HG03520 (cell line): ENCODE data around the gene MDM1.

Experiments
- ATAC-seq: cut with Tn5 transposase; IDR thresholded peaks from one replicate; pipeline ENCODE4 v1.9.1; 2021; ENCODE audit warnings: mild to moderate bottlenecking, moderate library complexity; ENCODE audit not compliant: unreplicated experiment

The MDM1 gene

DNA sequence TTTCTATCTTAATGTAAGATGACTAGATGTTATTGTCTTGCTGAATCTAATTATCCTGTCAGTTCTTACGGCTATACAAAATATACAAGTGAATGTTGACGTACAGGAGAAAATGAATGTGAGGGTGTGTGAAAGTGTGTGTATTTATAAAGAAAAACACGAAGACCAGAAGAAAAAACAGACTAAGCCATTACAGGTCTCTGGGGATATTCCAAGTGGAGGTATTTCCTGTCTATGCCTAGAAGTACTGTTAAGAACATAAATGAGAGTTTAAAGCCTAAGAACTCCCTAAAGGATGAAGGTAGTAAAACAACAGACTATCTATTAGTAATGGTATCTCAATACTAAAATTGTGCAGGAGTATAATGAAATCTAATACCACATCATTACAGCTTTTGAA lies 7.6 kb downstream of the MDM1 start:
- ATAC-seq: no peak

DNA sequence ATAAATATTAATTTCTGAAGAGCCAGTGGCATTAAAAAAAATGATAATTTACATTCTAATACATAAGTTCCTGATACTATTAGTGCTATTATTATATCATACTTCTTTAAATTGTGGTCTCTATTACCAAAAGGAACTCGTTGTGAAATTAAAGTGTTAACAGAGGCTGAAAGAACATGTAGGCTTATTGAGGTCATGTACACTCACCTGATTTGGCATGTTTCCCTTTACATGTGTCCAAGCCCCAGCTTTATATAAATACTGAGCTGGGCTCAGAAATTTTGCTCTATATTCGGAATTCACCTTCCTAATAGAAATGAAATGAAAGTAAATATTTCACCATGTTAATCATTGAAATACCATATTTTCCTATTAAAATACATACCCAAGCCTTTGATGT lies 11.0 kb downstream of the MDM1 start:
- ATAC-seq: no peak

DNA sequence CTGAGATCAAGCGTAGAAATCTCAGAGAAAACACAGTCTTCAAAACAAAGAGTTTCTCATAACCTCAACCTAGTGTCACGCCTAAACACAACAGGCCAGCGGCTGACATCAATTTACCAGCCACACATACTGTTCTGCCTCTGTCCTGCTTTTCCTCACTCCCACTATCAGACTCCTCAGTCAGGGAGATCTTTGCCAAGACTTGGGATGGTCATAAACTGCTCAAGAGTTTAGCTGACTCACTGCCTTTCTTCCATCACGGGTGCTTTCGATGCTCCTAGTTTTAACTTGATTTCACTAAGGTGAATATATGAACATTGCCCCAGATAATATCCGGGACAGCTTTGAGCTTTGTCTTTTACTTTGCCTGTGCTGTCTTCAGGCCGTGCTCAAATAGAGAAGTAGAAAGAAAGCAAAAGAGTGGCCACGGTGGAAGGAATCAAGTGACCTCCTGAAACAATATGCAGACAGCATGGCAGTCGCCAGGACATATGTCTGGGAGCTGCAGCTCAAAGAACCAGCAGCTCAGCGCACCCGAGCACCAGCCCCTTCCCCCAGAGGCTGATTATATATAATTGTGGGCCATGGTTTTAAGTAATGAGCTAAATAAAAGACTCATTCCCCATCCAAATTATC lies 12.1 kb downstream of the MDM1 start:
- ATAC-seq: no peak

- ATAC-seq: no peak
Observed at GRCh38 chr12:68317047-68317667, 15.0 kb downstream of the MDM1 start.

DNA sequence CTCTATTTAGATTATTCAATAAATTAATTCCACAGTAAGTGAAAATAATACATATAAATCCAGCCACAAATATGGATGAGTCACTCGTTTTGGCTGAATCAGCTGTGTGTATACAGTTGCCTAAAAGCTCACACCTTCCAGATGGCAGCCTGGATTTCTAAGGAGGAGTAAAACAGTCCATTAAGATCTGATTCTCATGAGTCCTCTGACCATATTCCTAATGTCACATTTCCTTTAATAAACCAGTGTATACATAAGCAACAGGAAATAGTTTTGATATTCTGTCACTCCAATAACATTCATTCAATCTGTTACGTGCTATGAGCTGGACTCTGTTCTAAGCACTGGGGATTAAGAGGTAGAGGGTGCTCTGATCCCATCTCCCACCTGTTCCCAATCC lies 21.8 kb downstream of the MDM1 start:
- ATAC-seq: no peak

- ATAC-seq: no peak
Observed at GRCh38 chr12:68306564-68306963, 25.6 kb downstream of the MDM1 start.

DNA sequence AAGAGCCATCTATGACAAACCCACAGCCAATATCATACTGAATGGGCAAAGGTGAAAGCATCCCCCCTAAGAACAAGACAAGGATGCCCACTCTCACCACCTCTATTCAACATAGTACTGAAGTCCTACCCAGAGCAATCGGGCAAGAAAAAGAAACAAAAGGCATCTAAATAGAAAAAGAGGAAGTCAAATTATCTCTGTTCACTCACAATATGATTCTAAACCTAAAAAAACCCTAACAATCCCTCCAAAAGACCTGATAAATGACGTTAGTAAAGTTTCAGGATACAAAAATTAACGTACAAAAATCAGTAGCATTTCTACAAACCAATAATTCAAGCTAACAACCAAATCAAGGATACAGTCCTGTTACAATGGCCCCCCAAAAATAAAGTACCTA lies 26.9 kb downstream of the MDM1 start:
- no peak for ATAC-seq

- ATAC-seq: no peak
Observed at GRCh38 chr12:68304626-68305025, 27.5 kb downstream of the MDM1 start.

DNA sequence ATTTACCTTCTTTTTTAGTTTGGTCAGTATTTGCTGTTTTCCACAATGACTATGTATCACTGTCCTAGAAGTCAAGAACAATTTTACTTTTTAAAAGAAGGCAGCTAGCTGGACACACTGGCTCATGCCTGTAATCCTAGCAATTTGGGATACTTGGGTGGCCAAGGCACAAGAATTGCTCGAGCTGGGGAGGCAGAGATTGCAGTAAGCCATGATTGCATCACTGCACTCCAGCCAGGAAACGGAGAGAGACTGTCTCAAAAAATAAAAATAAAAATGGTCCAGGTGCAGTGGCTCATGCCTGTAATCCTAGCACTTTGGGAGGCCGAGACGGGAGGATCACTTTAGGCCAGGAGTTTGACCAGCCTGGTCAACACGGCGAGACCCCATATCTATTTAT lies 28.3 kb downstream of the MDM1 start:
- ATAC-seq: no peak

DNA sequence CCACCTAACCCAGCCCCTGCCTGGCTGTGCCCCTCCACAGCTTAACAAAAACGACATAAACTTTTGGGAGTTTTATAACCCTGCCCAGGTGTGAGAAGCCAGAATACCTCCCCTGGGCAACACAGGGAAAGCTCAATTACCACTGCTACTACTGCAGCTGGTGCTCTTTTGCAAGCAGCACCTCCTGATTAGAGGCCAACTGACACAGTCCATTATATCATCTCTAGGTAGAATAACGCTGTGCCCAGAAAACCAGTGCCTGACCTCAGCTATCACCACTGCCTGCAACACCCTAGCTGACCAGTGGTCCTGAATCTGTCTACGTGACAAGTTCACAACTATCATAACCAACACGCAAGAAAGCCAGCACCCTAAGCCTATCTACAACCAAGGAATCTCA lies 34.2 kb downstream of the MDM1 start:
- ATAC-seq: no peak

- ATAC-seq: no peak
Observed at GRCh38 chr12:68294251-68294650, 37.9 kb downstream of the MDM1 start.

GRCh38 chr12:68293347-68293746 lies 38.8 kb downstream of the MDM1 start:
- no peak for ATAC-seq

GRCh38 chr12:68292151-68292943 lies 39.8 kb downstream of the MDM1 start:
- ATAC-seq: no peak

GRCh38 chr12:68291396-68292036 lies 40.6 kb downstream of the MDM1 start:
- no peak for ATAC-seq

DNA sequence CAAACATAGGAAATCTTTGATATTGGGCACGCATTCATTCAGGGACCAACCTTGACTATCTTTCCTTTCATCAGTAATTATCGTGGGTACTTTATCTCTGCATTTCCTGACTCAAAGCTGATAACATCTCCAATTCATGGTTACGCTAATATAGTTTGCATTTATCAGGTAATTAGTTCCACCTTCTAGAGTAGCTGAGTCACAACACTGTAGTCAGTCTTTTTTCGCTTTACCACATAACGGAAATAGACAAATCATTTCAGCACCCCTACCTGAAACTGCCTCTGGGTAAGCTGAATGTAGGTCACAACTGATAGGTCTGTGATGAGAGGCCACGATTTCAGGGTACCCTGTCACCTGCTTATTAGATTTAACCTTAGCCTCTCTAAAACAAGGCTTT lies 42.0 kb downstream of the MDM1 start:
- ATAC-seq: peak; percentile 100

DNA sequence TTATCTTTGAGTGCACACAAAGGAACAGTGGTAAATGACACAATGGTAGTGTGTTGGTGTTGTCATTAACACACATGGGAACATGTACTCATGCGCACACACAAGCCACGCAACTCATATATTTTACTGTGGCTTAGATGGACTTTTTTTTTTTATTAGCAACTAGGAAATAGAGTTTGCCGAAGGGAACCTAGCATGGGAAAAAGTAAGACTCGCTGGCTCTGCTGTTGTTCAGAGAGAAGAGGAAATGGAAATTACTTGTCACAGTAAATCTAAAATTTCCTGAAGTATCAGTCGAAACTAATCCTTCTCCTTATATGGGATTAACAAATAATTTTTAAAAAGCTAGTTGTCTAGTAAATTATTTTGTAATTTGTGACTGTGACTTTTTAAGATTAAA lies 45.1 kb downstream of the MDM1 start:
- no peak for ATAC-seq

- ATAC-seq: no peak
Observed at GRCh38 chr12:68286396-68286795, 45.8 kb downstream of the MDM1 start.

DNA sequence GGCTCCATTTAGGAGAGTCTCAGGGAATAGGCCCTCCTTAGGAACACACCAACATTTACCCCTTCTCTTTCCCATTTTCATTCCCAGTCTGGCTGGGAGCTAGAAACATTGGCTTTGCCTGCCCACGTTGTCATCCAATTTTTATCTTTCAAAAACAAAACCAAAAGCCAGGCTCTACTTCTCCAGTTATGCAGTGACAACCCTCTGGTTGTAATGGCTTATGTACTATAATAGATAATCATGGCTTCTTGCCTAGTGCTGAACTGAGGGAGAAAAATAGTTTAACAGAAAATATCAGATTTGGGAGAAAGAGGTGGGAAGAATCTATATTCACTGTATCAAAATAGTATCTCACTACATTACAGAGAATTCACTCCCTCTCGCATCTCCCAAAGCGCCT lies 46.6 kb downstream of the MDM1 start:
- ATAC-seq: no peak

GRCh38 chr12:68281322-68282077 lies 50.7 kb downstream of the MDM1 start:
- ATAC-seq: no peak

DNA sequence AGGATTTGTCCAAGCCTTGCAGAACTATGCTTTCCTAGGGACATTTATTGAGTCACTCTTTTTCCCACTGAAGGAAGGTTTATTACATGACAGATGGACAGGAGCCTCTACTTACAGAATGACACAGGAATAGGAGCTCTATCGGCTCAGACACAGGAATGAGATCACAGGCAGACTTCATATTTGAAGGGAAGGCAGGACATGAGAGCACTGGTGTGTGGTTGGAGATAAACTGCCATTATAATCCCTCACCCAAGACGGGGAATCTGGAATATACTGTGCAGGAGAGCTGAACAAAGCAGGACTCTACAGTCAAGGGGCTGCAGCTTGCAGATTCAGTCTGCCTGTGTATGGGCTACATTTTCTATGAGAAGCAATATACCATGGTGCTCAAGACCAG lies 51.9 kb downstream of the MDM1 start:
- ATAC-seq: no peak
